HCEC 1CT (cell line): ENCODE measurements around the gene ARL10.
"Not testable (repeated sequence)": the region's sequence is repeated elsewhere in the genome, so short reads cannot be mapped to it uniquely, and the experiment has no call there.

Experiments
- DNase-seq: peaks from one replicate; pipeline ENCODE4 v3.0.0-alpha.2; 2017

ARL10 gene

DNA sequence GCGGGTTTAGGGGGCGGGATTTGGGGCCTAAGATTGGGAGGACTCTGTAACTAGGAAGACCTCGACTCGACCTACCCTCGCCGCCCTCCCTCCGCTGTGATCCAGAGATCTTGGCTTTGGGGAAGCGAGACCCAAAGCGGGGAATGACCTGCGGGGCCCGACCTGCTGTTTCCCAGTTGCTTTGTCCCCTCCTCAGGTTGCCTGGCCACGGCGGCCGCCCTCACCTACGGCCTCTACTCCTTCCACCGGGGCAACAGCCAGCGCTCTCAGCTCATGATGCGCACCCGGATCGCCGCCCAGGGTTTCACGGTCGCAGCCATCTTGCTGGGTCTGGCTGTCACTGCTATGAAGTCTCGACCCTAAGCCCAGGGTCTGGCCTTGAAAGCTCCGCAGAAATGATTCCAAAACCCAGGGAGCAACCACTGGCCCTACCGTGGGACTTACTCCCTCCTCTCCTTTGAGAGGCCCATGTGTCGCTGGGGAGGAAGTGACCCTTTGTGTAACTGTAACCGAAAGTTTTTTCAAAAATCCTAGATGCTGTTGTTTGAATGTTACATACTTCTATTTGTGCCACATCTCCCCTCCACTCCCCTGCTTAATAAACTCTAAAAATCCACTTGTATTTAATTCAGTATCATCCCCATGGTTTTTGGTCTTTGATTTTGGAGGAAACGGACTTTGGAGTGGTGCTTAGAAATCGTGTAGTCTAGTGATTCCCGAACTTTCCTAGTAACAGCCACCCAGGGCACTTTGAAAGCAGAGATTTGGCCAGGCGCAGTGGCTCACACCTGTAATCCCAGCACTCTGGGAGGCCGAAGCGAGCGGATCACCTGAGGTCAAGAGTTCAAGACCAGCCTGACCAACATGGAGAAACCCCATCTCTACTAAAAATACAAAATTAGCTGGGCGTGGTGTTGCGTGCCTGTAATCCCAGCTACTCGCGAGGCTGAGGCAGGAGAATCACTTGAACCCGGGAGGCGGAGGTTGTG, 24.1 kb downstream of the ARL10 start:
- no peak for DNase-seq

- DNase-seq, result no peak
These were observed 26.2 kb downstream of the ARL10 start for GRCh38 chr5:176391479-176391878.

DNA sequence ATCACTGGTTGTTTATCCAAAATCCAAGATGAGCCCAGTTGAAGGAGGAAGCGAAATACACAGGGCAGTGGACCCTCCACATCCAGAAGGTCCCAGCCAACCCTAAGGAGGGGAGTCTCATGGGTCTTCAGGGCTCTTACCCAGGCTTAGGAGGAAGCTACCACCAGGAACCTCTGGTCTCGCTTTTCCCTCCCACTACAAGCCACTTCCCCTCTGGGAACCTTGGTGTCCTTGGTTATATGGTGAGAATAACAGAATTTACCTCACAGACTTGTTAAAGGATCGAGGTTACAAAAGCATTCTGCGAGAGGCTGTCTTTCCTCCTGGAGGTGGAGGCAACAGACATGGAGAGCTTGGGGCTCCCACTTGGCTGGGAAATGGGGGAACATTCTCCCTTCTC, 26.7 kb downstream of the ARL10 start:
- no peak for DNase-seq

DNA sequence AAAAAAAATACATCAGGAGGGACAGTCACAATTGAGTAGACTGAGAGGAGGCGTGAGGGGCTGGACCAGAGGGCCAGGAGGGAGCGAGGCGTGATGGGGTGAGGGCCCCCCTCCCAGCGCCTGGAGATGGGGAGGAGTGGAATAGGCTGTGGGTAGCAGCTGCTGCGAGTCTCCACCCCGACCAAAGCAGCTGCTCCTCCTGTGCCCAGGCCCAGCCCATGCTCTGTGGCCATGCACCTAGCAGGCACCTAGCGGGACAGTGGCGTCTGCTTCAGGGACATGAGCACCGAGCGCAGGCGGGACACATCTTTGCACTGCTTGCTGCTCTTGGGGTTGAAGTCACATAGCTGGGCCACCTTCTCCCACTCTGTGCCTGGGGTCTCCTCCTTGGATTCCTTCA, 27.2 kb downstream of the ARL10 start:
- no peak for DNase-seq

GRCh38 chr5:176394096-176394495, 28.8 kb downstream of the ARL10 start:
- no peak for DNase-seq

DNA sequence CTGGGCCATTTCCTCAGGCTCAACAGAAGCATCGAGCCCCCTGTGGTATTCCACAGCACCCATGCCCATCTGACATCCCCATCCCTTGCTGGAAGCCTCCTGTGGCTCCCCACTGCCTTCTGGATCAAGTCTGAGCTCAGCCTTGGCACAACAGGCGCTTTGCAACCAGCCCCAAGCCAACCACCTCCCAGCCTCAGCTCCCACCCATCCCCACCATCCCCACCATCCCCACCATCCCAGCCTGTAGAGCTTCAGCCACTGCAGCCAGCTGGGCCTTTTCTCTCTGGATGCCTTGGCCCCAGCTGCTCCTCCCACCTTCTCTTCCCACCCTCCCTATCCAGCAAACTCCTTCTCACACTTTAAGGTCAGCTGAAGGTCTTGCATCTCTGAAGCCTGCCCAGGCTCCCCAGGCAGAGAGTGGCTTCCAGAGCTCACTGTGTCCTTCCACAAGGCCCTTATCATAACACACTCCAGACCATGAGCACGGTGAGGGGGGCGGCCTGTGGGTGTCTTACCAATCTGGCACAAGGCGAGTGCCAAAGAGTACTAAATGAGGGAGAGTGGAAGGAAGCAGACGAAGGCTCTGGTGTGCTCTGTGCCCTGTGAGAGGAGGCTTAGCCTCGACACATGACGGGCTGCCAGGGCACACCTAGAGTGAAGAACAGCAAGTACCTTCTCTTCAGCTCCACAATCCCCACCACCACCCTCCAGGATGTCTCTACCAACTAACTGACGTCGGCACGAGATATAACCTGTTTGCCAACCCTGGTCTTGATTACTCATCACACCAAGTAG, 29.8 kb downstream of the ARL10 start:
- DNase-seq, result no peak

DNA sequence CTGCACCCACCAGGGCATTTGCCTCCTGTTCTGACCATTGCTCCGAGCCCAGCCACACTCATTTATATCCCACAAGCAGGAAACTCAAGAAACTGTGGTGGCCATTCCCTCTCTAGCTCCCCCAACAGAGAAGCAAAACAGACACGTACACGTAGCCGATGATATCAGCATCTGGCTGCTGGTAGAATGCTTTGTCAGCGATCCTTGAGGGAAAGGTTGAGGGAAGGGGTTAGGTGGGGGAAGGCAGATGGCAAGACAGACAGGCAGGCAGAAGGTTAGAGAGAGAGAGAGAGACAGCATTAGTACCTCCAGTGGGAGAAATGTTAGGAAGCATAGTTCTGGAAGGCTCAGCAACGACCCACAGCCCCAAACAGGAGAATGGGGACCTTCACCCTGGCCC, 31.0 kb downstream of the ARL10 start:
- DNase-seq, result no peak

DNA sequence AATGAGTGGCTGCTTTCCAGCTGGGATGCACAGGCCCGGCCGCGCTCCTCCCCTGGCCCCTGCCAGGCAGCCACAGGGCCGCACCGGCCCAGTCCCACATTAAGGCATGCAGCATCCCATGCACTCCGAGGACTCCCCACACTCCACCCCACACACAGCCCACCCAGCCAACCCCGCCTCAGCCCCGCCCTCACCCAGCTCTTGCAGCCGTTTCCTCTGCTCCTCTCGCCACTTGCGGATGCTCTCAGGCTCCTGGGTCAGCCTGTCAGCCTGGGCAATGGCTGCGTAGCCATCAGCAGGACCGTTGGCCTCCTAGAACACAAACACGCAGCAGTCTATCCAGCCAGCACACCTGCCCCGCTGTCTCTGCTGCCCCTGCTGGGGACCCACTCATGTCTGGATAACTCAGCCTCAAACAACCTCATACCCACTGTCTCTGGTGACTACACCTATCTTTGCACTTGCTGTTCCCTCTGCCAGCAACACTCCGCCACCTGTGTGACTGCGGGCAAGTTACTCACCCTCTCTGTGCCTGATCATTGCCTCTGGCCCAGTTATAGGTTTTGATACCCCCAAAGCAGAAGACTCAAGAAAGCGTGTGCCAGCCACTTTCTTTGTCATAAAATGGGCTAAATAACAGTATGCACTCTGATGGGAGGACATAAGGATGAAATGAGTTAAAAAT, 32.6 kb downstream of the ARL10 start:
- no peak for DNase-seq

DNA sequence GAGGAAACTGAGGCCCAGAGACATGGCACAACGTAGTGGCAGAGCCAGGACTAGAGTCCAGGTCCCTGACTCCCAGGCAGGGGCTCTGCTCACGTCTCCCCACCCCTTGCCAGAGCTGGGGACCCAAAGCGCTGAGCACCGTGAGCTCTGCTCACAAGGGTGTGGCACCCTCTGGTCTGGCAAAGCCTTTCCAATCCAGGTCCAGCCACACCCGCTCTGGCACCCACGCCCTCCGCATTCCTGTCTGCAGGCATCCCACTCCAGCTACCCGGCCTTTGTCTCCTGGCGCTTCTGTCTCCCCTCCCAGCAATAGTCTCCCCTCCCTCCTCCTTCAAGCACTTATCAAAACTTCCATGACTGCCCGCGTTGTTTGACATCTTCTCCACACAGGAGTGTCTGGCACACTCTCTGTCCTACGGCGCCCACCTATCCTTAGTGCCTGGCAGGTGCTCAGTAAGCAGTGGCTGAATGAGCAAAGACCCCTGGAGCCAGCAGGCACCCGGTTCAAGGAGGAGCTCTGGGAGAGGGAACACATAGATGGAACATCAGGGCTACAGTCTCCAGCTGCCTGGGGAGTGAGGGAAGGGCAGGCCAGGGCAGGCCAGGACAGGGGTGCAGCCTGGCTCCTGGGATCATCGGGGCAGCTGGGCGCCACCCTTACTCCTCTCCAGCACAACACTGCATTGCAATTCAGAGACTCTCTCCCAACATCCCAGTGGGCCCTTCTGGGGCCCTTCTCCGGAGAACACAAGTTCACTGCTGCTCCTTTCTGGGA, 35.3 kb downstream of the ARL10 start:
- no peak for DNase-seq

GRCh38 chr5:176401281-176402205, 36.3 kb downstream of the ARL10 start:
- no peak for DNase-seq

DNA sequence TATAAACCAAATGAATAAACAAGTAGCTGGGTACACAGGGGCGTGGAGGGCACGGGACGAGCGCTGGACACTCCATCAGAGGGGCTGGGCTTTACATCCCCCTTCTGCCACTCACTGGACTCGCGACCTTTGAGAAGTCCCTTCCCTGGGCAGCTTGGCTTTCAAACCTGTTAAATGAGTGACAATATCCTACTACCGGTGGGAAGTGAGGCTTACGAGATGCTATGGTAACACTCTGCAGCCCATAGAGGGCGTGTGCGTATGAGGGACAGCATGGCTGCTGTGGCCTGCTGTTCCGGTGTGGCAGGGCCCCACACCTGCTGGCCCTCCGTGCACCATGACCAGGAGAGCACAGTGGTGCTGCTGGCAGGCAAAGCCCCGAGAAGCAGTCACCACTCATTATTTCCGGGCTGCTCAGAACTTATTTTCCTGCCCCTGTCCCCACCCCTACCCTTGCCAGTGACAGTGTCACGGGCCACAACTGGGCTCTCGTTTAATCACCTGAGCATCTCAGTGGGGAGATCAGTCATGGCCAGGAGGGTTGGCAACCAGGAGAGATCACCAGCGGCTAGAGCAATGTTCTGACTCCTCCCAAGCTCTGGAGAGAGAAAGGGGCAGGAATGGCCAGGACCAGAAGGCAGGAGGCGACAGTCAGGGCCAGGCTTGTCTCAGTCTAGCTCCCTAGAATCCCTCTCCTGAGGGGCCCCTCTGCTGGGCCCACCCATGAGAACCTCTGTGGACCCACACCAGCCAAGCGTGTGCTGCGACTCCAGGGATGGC, 40.6 kb downstream of the ARL10 start:
- no peak for DNase-seq

- DNase-seq, result no peak
These were observed 41.3 kb downstream of the ARL10 start for GRCh38 chr5:176406436-176407052.

GRCh38 chr5:176407456-176408251, 42.4 kb downstream of the ARL10 start:
- no peak for DNase-seq

DNA sequence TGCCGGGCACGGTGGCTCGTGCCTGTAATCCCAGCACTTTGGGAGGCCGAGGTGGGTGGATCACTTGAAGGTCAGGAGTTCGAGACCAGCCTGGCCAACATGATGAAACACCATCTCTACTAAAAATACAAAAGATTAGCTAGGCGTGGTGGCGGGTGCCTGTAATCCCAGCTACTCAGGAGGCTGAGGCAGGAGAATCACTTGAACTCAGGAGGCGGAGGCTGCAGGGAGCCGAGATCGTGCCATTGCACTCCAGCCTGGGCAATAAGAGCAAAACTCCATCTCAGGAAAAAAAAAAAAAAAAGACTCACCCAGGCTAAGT, 42.9 kb downstream of the ARL10 start:
- not testable (repeated sequence) for DNase-seq

- no peak for DNase-seq
These were observed 43.3 kb downstream of the ARL10 start for GRCh38 chr5:176408590-176408989.

GRCh38 chr5:176409765-176410164, 44.5 kb downstream of the ARL10 start:
- DNase-seq, result no peak

DNA sequence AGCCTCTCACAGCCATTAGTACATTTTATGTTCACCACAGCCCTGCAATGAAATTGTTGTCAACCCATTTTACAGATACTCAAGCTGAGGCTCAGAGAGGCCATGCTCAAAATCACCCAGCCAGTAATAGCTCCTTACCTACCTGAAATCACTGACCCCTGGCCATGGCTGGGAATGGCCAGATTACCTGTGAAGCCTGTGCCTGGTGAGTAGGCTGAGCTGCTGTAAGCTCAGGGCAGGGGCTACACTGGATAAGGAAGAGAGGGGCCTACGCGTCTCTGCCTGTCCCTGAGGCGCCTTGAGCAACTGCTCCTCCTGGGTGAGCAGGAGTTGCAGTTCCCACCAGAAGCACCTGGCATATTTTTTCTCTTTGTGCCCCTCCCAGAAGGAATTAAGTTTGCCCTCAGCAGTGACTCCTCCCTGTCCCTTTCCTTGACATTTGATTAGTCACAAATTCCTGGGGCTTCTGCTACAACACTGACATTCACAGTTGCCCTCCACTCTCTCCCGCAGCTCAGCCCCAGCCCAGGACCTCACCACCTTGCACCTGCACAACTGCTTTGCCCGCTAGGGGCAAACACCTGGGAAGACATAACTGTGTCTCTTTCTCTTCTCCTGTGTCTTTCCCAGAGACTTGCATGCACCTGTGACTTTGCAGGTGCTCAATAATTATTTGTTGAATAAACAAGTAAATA, 45.3 kb downstream of the ARL10 start:
- no peak for DNase-seq

DNA sequence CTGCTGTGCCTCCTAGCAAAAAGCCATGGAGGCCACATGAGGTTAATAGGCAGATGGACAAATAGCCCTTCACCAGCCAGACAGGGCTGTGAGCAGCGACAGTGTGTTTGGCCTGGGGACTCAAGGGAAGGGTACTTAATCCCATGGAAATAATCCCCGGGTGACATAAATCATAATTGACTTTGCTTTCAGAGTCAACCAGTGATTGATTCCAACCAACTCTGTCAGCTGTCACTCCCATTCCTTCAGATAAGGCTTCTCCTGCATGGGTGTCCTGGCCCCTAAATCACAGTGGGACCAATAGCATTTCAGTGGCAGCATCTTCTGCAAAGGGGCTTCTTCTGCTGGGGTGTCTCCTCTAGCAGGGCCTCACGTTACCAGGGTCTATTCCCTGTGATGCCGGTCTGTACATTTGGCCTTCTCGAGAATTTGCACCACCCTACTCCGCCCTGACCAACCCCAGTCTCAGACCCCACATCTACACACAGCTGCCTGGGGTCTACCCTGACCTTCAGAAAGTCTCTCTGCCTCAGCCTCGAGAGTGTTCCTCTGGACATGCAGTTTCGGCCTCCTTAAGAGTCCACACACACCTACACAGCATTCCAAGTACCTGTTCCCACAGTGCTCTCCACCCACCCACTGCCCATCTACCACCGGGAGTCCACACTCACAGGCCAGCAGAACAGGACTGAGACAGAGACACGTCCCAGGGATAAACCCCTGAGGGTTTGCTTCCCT, 47.4 kb downstream of the ARL10 start:
- no peak for DNase-seq
